ENCODE measurements around the gene CACNB2.

GRCh38 chr10:18473424-18474117, 333.3 kb downstream of the CACNB2 start:
- TF ChIP-seq RFX5 (IDR thresholded peaks at IDR 0.05), result no peak
- TF ChIP-seq CTCF (IDR thresholded peaks at IDR 0.05), result no peak
- TF ChIP-seq POLR2A (IDR thresholded peaks at IDR 0.05; ENCODE audit: low read length), result no peak
- no peak for TF ChIP-seq MYC (IDR thresholded peaks at IDR 0.05; ENCODE audit: borderline replicate concordance, low read length)
- no peak for TF ChIP-seq HEYL (CRISPR knock-in tag; IDR thresholded peaks at IDR 0.05)
- TF ChIP-seq FOSL2 (IDR thresholded peaks at IDR 0.05), result no peak
- TF ChIP-seq FOSL2 (CRISPR knock-in tag; IDR thresholded peaks at IDR 0.05), result no peak
- no peak for TF ChIP-seq MAX (IDR thresholded peaks at IDR 0.05)
- no peak for TF ChIP-seq HMGXB4 (CRISPR knock-in tag; IDR thresholded peaks at IDR 0.05; ENCODE audit: borderline replicate concordance)
- TF ChIP-seq CBX2 (IDR thresholded peaks at IDR 0.05; ENCODE audit: borderline replicate concordance, low read depth), result no peak
- no peak for TF ChIP-seq ZFP36 (IDR thresholded peaks at IDR 0.05; ENCODE audit: borderline replicate concordance, partially characterized antibody)
- TF ChIP-seq POLR2AphosphoS2 (conservative IDR thresholded peaks at IDR 0.05; ENCODE audit: low read length), result no peak

Measured in A549 (cell line).